T-helper 1 cell treated with Interleukin-12 subunit alpha and Interleukin-12 subunit beta and Interleukin-4 antibody, amounts not matched to agents 30 ng/mL and 1 ng/mL, for 36 hours (primary cell): Measurements from ENCODE around the gene ING5. TPM values are rescaled to one million over a fixed set of nuclear protein-coding genes. Genes with fewer than 3 reads are reported as not detected.

Source experiments
- intact Hi-C: fragments of 100-400 bp; cut with micrococcal nuclease; formaldehyde crosslinking; loops from one replicate; pipeline ENCODE4 v1.15.1; 2024
- total RNA-seq: library from RNA; stranded (reverse); gene quantifications from 2 replicates; pipeline ENCODE4 v1.2.3, GENCODE V29; 2022

The ING5 gene
- total RNA-seq, 1 donor from 2014 or later, result 25.3 TPM

- intact Hi-C loops, result no loop called here
Observed at GRCh38 chr2:241775223-241776177, 73.7 kb downstream of the ING5 start.

- intact Hi-C loops, result no loop called here
Observed at GRCh38 chr2:241776336-241777169, 74.7 kb downstream of the ING5 start, which contains the start of gene GAL3ST2. Gene GAL3ST2 (plus strand): TSS chr2:241776822. CDS start chr2:241776956, 134 bp downstream.

GRCh38 chr2:241777170-241777685 is 75.4 kb downstream of the ING5 start:
- intact Hi-C loops, result no loop called here

- intact Hi-C loops, result no loop called here
Observed at GRCh38 chr2:241777686-241778627, 76.1 kb downstream of the ING5 start.

Other genes starting within 250 kb of the ING5 start
- gene STK25, start 193.5 kb upstream of the ING5 start, total RNA-seq, result 122 and 123 TPM in 2 replicates
- 0.07 TPM in 2 replicates for gene BOK, start 143.3 kb upstream of the ING5 start, total RNA-seq
- 34.2 and 34.6 TPM in 2 replicates for gene THAP4, start 64.9 kb upstream of the ING5 start, total RNA-seq
- gene ATG4B, start 64.3 kb upstream of the ING5 start, total RNA-seq, result 94.9 and 99.0 TPM in 2 replicates
- 60.2 and 65.9 TPM in 2 replicates for gene DTYMK, start 15.2 kb upstream of the ING5 start, total RNA-seq
- gene D2HGDH, start 32.6 kb downstream of the ING5 start, total RNA-seq, result 17.9 and 20.9 TPM in 2 replicates
- not detected in 2 replicates for gene GAL3ST2, start 74.8 kb downstream of the ING5 start, total RNA-seq
- gene NEU4, start 107.2 kb downstream of the ING5 start, total RNA-seq, result 0.29 TPM in 1 of 2 replicates, not detected in the other
- gene PDCD1, start 156.9 kb downstream of the ING5 start, total RNA-seq, result 7.8 and 8.9 TPM in 2 replicates
- not detected in 2 replicates for gene RTP5, start 167.7 kb downstream of the ING5 start, total RNA-seq